GM18498 (cell line): ENCODE measurements around the gene SAMM50.

ENCODE experiments used
- ATAC-seq: cut with Tn5 transposase; IDR thresholded peaks from one replicate; pipeline ENCODE4 v1.9.1; 2021; ENCODE audit warnings: mild to moderate bottlenecking, moderate library complexity; ENCODE audit not compliant: unreplicated experiment

The SAMM50 gene

DNA sequence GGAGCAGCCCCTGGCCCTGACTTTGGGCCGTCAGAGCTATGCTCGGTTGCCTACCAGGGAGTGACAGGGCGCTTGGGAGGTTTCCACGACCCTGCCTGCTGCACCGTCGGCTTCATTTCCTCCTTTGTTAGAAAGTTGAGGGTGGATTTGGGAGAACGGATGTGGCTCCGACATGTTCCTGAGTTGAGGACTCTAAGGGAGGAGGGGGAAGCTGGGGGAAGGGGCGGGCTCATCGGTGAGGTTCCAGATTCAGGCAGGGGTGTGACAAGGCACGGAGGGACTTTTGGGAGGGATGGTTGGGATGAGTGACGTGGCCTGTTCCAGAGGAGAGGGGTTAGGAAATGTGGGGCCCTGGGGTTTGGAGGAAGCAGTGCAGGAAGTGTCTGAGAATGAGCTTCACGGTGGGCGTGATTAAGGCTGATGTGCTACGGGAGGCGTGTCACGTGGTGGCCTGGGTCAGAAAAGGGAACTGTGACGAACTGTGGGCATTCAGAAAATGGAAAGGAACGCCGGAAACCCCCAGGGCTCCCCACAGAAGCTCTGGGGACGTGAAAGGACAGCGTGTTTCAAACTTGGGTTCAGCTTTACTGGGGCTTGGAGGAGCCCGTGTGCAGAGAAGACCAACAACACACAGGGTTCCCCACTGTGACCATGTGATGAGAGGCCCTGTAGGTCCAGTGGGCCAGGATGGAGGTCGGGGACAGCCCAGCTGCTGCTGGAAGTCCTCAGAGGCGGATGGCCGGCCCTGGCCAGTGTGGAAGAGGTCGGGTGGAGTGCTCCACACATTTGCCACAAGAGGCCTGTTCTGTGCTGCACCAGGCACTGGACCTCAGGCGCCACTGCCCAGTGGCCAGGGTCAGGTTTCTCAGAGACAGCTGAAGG is 71.6 kb downstream of the SAMM50 start:
- ATAC-seq: peak; percentile 54

DNA sequence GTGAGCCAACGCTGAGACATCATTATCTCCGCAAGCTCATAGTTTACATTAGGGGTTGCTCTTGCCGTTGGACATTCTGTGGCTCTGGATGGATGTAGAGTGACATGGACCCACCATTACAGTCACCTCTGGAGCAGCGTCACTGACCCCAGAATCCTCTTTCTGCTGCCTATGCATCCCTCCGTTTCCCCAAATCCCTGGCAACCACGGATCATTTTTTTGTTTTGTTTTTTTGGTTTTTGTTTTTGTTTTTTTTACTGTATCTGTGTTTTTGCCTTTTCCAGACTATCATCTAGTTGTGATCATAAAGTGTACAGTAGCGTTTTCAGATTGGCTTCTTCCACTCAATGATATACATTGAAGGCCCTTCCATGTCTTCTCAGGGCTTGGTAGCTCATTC is 72.8 kb downstream of the SAMM50 start:
- no peak for ATAC-seq

DNA sequence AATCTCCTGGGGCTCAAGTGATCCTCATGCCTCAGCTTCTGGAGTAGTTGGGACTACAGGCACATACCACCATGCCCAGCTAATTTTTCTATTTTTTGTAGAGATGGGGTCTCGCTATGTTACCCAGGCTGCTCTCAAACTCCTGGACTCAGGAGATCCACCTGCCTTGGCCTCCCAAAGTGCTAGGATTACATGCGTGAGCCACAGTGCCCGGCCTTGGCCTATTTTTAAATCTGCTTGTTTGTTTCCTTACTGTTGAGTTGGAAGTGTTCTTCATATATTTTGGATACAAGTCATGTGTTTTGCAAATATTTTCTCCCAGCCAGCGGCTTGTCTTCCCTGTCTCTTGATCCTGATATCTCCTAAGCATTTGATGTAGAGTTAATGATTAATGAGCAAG is 73.8 kb downstream of the SAMM50 start:
- no peak for ATAC-seq

DNA sequence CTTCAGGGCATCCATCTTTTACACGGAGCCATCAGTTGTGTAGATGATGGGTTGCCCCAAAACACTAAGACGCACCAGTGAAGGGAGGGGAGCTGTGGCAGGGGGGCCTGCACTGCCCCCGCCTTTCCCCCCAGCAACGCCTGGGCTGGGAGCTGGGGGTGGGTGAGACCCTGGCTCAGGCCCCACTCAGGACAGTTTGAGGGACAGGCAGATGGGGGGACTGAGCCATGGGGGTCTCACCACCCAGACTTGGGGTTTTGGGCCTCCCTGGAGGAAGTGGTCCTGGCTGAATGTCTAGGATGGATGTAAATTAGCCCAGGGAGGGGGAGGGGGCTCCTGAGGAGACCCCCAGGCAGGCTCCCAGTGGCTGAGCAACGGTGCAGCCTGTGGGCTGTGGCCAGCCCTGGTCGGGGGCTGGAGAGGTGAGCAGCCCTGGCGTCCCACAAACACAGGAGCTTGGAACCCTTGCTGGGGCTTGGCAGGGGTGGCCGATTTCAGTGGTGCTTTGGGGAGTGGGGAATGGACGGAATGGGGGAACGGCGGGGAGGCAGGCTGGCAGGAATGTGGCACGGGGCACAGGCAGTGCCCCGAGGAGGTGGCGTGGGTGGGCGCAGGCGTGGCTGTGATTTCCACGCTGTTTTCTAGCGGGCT is 74.9 kb downstream of the SAMM50 start:
- no peak for ATAC-seq

DNA sequence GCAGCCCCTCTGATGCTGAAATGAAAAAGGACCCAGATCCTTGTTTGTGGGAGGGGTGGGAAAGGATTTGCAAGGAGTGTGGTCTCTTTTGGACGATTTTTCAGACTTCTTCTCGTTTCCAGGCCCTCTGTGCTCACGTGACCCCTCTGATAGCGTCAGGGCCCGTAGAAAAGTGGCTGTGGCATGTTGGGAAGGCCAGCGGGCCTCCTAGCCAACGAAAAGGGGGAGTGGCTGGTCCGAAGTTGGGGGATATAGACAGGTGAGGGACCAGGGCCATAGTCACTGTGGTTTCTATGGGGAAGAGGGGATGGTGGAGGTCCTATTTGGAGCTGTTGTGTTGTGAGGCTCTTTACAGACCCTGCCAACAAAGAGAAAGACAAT is 75.5 kb downstream of the SAMM50 start:
- no peak for ATAC-seq

DNA sequence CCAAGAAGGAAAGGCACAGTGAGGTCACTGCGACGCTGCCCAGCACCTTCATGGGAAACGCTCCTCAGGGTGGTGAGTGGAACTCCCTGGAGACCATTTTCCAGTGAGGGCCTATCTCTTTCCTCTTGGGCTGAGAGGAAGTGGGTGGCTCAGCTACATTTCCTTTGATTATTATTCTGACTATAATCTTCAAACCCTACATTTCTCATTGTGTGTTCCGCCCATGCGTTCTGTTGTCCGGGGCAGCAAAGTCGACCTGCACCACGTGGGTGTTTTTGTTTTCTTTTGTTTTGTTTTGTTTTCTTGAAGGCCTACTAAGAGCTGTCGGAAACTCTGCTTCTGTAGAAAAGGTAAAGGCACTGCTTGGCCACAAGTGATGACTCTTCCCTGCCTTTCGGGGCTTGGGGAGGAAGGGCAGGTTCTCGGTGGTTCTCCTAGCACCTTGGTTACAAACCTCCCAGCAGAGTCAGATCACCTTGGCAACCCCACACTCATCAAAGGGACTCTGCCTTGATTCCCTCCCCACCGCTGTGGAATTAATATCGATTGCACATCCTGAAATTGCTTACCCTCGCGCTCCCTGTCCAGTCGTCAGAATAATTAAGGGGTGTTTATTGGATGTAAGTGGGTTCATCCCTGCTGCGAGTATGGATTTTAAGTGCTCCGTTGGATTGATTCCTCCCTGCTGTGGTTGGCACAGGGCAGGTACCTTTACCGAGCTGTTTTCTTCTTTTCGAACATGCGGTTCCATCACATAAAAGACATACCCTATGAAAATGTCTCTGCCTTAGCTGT is 76.1 kb downstream of the SAMM50 start:
- ATAC-seq: no peak

DNA sequence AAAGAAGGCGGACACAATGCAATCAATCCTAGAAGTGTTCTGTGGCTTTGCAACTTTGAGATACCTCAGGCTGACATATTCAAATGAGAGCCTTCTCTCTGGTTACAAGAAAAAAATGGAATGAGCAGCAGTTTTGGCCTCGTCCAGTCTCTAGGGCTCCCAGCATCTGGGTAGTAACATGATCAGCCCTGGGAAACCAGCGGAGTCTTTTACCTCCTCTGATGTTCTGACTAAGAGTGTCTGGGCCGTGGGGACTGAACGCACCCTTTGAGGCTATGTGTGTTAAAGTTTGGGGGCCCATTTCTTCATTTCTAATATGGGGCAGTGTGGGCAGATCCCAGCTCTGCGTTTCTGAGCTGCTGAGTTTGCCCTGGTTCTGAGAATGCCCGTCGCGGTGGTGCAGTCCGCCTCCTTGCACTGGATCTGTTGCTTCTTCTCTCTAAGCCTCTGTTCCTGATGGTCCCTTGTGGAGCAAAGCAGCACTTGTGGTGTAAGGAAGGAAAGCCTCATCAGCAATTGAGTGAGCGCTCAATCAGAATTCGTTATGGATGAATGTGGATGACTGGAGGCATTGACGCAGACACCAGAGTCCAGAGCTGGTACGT is 77.0 kb downstream of the SAMM50 start:
- ATAC-seq: no peak

DNA sequence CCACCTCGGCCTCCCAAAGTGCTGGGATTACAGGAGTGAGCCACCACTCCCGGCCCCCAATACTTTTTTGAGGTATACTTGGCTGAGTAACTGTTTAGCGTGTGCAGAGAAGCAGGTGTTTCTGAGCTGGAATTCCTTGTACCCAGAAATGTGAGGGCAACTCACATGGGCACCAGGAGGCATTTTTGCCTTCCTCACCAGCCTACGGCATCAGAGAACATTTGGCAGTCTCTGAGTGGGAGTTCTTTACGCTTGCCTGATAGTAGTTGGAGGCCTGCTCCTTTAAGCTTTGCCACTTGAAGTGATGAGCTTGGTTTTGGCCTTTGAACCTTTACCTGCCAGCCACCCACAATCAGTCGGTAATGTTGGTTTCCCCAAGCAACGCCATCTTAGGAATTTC is 78.0 kb downstream of the SAMM50 start:
- no peak for ATAC-seq

DNA sequence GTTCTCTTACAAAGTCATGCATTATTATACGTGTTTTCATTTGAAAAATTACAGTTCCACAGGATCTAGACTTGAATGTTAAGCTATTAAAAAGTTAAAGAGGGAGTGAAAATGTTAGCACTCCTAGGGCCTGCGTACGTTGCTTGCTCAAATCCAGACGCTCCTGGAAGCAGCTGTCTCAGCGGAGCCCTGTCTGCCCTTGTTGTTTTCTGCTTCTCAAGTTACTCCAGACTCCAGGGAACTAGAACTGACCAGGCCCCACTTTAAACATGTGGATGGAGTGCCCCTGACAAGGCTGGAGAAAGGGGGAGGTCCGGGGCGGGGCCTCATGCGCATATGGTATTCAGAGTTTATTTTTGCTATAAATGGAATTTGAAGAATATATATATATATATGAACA is 78.5 kb downstream of the SAMM50 start:
- no peak for ATAC-seq

DNA sequence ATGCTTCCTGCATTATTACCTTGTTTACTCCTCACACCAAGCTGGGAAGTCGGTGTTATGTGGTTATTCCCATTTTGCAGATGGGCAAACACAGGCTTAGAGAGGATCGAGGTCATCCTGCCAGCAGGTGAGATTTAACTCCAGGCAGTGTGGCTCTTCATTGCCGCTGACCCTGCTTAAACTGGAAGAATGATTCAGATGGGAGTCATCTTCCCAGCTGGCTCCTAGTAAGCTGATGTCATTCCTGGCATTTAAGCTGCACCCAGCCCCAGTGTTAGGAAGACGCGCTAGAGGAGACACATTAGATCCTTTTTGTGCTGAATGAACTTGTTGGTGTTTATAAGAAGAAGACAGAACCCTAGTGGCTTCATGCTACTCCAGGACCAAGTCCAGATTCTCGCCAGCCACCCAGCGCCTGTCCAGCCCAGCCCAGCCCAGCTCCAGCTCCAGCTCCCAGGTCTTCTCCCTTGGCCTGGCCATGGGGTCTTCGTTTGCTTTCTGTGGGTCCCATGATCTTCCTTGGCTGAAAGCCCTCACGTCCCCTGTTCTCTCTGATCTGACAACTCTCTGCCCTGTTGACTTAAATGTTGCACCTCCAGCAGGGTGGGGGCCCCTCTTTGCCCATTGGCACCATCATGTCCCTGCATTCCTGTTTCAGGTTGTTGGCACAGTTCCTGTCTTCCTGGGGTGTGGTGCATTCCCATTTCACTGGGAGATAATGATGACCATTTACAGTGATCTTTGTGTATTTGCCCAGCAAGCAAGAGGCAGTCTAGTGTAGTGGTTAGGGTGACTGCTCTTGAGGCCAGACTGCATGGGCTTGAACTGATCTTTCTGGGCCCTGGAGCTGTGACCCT is 82.5 kb downstream of the SAMM50 start:
- ATAC-seq: no peak

DNA sequence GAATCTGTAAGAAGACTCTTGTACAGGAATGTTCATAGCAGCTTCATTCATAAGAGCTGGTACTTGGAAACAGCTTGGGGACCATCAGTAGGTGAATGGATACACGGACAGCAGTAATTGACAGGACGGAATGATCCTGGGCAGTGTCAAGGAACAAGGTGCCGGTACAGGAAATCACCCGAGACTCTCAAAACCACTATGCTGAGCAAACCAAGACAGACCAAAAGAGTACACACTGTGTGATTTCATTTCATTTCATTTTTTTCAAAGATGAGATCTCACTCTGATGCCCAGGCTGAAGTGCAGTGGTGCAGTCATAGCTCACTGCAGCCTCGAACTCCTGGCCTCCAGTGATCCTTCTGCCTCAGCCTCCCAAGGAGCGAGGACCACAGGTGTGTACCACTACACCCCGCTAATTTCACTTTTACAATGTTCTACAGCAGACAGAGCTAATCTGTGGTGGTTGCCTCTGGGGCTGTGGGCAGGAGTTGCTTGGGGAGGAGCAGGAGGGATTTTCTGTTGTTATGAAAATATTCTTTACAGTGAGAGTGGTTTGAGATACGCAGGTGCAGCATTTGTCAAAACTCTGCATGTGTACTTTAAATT is 84.4 kb downstream of the SAMM50 start:
- no peak for ATAC-seq

DNA sequence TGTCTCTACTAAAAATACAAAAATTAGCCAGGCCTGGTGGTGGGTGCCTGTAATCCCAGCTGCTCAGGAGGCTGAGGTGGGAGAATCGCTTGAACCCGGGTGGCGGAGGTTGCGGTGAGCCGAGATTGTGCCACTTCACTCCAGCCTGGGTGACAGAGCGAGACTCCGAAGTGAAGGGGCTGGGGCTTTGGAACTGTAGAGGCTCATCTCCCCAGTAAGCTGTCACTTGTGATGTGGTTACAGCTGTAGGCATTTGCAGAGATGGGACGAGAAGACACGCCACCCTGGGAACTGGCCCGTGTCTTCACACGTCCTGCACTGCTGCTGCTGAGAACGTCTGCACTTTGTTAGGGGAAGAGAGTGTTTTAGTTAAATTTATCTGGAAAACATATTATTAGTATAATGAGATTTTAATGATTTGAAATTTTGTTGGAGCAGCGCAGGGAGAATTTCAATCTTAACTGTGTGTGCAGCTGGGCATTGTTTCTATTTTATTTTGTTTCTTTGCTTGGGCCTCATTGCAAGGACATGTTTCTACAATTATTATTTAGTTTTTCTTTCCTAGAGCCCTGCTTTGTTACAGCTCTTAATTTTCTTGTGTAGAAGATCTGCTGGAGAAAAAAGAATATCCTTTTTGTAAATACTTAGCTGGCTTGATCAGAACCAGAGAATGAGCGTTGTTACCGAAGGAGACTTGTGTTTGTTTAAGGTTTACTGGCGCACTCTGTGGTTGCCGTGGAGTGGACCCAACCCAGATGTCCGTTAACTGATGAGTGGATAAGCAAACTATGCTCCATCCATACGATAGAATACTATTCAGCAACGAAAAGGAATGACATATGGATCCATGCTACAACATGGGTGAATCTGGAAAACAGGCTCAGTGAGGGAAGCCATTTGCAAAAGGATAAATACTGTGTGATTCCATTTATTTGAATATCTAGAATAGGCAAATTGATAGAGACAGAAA is 87.3 kb downstream of the SAMM50 start:
- peak; percentile 69 for ATAC-seq

DNA sequence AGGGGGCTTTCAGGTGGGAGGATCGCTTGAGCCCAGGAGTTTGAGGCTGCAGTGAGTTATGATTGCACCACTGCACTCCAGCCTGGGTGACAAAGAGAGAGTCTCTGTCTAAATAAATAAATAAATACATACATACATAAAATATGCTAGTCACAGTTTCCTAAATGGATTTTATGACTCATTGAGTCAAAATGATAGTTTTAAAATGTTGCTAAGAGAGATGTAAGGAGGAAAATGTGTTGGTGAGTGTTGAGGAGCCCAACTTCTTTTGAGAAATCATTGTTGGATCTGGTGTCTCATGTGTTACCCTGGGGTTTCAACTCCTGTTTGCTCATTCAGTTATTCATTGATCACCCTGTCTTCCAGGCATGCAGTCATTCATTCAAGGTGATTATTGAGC is 89.9 kb downstream of the SAMM50 start:
- no peak for ATAC-seq
